HG02763 (cell line): ENCODE data around the gene TMEM88.
"Not testable (repeated sequence)": the region's sequence is repeated elsewhere in the genome, so short reads cannot be mapped to it uniquely, and the experiment has no call there.

Source experiments
- ATAC-seq: cut with Tn5 transposase; IDR thresholded peaks from one replicate; pipeline ENCODE4 v1.9.1; 2021; ENCODE audit warnings: mild to moderate bottlenecking, moderate library complexity; ENCODE audit not compliant: unreplicated experiment

The TMEM88 gene

DNA sequence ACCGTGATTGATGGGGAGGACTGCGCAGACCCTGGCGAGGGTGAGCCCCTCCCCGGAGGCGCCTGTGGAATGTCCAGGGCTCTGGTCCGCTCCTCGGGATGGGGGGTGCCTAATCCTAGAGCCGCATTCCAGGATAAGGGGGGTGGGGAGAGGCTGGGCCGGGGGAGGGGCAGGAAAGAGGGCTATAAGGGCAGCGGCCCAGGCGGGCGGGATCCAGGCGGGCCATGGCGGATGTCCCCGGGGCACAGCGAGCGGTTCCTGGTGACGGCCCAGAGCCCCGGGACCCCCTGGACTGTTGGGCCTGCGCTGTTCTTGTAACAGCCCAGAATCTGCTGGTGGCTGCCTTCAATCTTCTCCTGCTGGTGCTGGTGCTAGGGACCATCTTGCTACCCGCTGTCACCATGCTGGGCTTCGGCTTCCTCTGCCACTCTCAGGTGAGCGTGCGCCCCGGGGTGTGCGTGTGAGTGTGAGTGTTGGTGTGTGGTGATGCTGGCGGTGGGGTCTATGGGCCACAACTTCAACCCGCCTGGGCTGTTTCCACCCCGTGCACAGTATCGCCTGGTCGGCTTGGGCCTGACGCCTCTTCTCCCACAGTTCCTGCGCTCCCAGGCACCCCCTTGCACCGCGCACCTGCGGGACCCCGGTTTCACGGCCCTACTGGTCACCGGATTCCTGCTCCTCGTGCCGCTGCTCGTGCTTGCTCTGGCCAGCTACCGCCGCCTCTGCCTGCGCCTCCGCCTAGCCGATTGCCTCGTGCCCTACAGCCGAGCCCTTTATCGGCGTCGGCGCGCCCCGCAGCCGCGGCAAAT is at the start of gene TMEM88:
TSS of gene TMEM88 (plus strand) at position 216 of the 809 bp plus-strand sequence. CDS start at position 225, 9 bp downstream.
- no peak for ATAC-seq

GRCh38 chr17:7806587-7806986 is 48.3 kb upstream of the TMEM88 start:
- no peak for ATAC-seq

GRCh38 chr17:7807206-7807605 is 47.7 kb upstream of the TMEM88 start:
- ATAC-seq, result no peak

DNA sequence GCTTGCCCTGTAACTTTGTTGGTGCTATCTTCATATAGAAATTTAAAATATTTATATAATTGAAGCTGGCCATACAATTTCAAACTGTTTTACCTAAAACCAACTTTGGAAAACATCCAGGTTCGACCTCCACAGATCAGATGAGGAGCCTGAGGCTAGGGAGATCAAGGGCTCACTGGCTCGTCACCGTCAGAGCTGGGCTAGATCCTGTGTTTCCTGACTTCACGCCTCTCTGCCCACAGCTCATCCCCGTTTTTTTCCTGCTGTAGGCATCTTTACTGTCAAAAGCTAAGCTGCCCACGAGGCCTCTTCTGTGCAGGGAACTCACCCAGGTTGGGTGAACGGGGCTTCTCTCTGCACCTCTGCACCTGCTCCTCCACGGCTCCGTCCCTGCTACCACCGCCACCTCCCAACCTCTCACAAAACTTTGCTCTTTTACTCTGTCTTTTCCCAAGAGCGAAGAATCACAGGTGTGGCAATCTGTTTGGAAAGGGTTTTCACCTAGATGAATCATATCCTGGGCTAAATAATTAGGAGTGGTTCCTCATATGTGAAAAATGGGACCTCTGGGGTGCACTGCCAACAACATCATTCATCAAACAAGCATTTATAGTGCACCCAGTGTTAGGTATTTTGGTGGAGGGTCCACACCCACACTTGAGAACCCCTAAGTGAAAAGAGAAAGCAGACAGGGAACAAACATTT is 45.6 kb upstream of the TMEM88 start:
- ATAC-seq, result no peak

- ATAC-seq, result not testable (repeated sequence)
Measured at GRCh38 chr17:7809791-7810343, 45.0 kb upstream of the TMEM88 start.

DNA sequence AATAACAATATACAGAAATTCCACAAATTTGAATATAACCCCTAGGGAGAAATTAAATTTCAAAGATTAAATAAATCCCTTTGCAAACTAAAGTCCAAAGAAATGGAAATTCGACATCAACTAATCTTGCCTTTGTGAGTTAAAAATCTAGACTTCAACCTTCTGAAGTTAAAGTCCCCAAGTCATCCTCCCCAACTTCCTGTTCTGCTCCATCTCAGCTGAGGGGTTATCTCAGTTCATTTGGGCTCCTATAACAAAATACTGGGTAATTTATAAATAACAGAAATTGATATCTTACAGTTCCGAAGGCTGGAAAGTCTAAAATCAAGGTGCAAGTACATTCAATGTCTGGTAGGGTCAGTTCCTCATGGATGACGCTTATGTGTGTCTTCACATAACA is 43.6 kb upstream of the TMEM88 start:
- ATAC-seq, result no peak

GRCh38 chr17:7814969-7815368 is 39.9 kb upstream of the TMEM88 start:
- no peak for ATAC-seq

GRCh38 chr17:7816926-7817642 is 37.8 kb upstream of the TMEM88 start:
- no peak for ATAC-seq

DNA sequence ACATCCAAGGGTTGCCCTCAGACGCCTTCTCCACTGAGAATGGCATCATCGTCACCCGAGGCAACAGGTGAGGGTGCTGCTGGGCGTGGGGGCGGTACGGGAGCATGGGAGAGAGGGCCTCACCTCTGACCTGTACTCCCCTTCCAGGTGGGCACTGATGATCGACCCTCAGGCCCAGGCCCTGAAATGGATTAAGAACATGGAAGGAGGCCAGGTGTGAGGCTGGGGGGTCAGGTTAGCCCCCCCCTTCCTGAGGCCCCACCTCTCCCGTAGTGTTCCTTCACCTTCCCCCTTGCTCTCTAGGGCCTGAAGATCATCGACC is 37.3 kb upstream of the TMEM88 start:
- ATAC-seq, result no peak

GRCh38 chr17:7818026-7818425 is 36.8 kb upstream of the TMEM88 start:
- no peak for ATAC-seq

- ATAC-seq, result no peak
Measured at GRCh38 chr17:7818746-7819645, 35.9 kb upstream of the TMEM88 start.

- ATAC-seq, result no peak
Measured at GRCh38 chr17:7820231-7820630, 34.6 kb upstream of the TMEM88 start.

GRCh38 chr17:7822126-7822525 is 32.7 kb upstream of the TMEM88 start:
- no peak for ATAC-seq

GRCh38 chr17:7823581-7824001 is 31.3 kb upstream of the TMEM88 start:
- ATAC-seq, result no peak

DNA sequence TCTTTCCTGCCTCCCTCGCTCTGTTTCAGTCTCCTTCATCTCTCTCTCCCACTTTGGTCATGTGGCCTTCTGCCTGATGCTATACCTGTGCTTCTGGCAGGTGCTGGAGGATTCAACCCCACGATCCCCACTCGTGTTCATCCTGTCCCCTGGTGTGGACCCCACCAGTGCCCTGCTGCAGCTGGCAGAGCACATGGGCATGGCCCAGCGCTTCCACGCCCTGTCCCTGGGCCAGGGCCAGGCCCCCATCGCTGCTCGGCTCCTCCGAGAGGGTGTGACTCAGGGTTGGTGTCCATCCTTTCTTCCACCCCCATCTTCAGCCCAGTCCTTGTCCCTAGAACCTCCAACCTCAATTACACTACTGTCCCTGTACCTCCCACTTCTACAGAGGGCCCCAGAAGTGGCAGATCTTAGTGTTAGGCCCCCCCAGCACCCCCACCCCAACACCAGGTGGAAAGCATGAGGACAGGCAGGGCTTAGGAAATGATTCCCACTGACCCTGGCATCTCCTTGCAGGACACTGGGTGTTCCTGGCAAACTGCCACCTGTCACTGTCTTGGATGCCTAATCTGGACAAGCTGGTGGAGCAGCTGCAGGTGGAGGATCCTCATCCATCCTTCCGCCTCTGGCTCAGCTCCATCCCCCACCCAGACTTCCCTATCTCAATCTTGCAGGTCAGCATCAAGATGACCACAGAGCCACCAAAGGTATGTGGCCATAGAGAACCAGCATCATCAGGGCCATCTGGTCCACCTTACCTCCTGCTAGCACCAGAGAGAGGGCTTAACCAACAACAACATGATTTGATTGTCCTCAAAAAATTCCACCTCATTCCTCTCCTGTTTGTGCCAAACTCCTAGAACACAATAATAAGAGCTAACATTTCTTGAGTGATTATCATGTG is 30.6 kb upstream of the TMEM88 start:
- ATAC-seq, result no peak

- no peak for ATAC-seq
Measured at GRCh38 chr17:7825206-7825990, 29.5 kb upstream of the TMEM88 start.

- ATAC-seq, result no peak
Measured at GRCh38 chr17:7830616-7831015, 24.2 kb upstream of the TMEM88 start.

DNA sequence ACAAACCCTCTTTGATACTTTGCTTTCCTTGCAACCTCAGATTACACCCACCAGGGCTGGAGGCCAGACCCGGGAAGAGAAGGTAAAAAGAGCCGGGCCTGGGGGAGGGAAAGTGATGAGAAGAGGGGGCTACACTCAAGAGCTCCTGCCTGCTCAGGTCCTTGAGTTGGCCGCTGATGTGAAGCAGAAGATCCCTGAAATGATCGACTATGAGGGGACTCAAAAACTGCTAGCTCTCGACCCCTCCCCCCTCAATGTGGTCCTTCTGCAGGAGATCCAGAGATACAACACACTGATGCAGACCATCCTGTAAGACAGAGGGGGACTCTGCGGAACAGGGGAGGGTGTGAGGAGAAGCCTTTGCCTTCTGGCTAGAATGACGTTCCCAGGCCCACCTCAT is 23.6 kb upstream of the TMEM88 start:
- no peak for ATAC-seq

GRCh38 chr17:7832431-7832830 is 22.4 kb upstream of the TMEM88 start:
- no peak for ATAC-seq
